ENCODE data around the gene TMED9.

GRCh38 chr5:177606071-177607051, 14.4 kb downstream of the TMED9 start:
- TF ChIP-seq CTCF (IDR thresholded peaks at IDR 0.05; ENCODE audit: low read length), result no peak
- TF ChIP-seq EZH2 (IDR thresholded peaks at IDR 0.05; ENCODE audit: borderline replicate concordance, low read length), result no peak
